SU-DHL-6 (cell line): ENCODE results near the gene NKAIN4.

Experiments used
- H2AFZ ChIP-seq: fragments of 200-600 bp; sonication (generic); 2 replicates; pipeline ENCODE4 v1.6.1; 2014; ENCODE audit warnings: low read depth, mild to moderate bottlenecking, moderate library complexity, mixed read lengths, antibody characterized with exemption, low read length; ENCODE audit not compliant: severe bottlenecking
- H3F3A ChIP-seq: fragments of 200-600 bp; shearing (Covaris generic); 2 replicates; pipeline ENCODE4 v1.6.0; 2016; ENCODE audit warnings: antibody characterized with exemption, mild to moderate bottlenecking; ENCODE audit not compliant: insufficient read depth
- H3K27ac ChIP-seq: fragments of 200-600 bp; sonication (generic); 2 replicates; pipeline ENCODE4 v1.5.1; 2016; ENCODE audit warnings: low read depth, mild to moderate bottlenecking, low read length, moderate library complexity, mixed read lengths
- H3K27me3 ChIP-seq: fragments of 200-600 bp; sonication (generic), shearing (Covaris generic); 2 replicates; pipeline ENCODE4 v1.6.0; 2014; ENCODE audit warnings: mild to moderate bottlenecking, low read length
- H3K36me3 ChIP-seq: fragments of 200-600 bp; sonication (generic); 2 replicates; pipeline ENCODE4 v1.6.1; 2014; ENCODE audit warnings: mild to moderate bottlenecking, low read length, mixed read lengths
- H3K4me2 ChIP-seq: fragments of 300-600, 200-600 bp; shearing (Covaris generic), sonication (generic); 2 replicates; pipeline ENCODE4 v1.6.0; 2014; ENCODE audit warnings: low read length, low read depth, mild to moderate bottlenecking; ENCODE audit not compliant: poor library complexity, severe bottlenecking
- H3K4me3 ChIP-seq: fragments of 200-600 bp; sonication (generic); 2 replicates; pipeline ENCODE4 v1.5.1; 2014; ENCODE audit warnings: antibody characterized with exemption, low read length, mild to moderate bottlenecking, mixed read lengths; ENCODE audit not compliant: insufficient read depth, poor library complexity, severe bottlenecking
- H3K79me2 ChIP-seq: fragments of 200-600 bp; sonication (generic); 2 replicates; pipeline ENCODE4 v1.6.1; 2014; ENCODE audit warnings: mild to moderate bottlenecking, low read length, moderate library complexity; ENCODE audit not compliant: insufficient read depth
- H3K9ac ChIP-seq: fragments of 200-600 bp; sonication (generic); 2 replicates; pipeline ENCODE4 v1.7.0; 2014; ENCODE audit warnings: mild to moderate bottlenecking, low read length
- H3K9me2 ChIP-seq: fragments of 200-600 bp; sonication (generic); replicated peaks from 2 replicates; pipeline ENCODE4 v1.6.1; 2014; ENCODE audit warnings: low read length; ENCODE audit not compliant: insufficient read depth
- H3K9me3 ChIP-seq: fragments of 200-600 bp; sonication (generic); 2 replicates; pipeline ENCODE4 v1.6.1; 2014; ENCODE audit warnings: low read length, mixed read lengths; ENCODE audit not compliant: insufficient read depth
- H4K20me1 ChIP-seq: fragments of 200-600 bp; sonication (generic); 2 replicates; pipeline ENCODE4 v1.6.1; 2014; ENCODE audit warnings: low read depth, mild to moderate bottlenecking, antibody characterized with exemption, low read length, moderate library complexity, mixed read lengths
- CTCF ChIP-seq: fragments of 200-600 bp; sonication (generic); IDR thresholded peaks from one replicate; pipeline ENCODE4 v1.5.1; 2017; ENCODE audit warnings: antibody characterized with exemption, mild to moderate bottlenecking, low read length, moderate library complexity; ENCODE audit not compliant: insufficient read depth, poor library complexity, severe bottlenecking
- EZH2phosphoT487 ChIP-seq: fragments of 200-600 bp; sonication (generic), shearing (Covaris generic); conservative IDR thresholded peaks from 2 replicates; pipeline ENCODE4 v1.6.1; 2018; ENCODE audit warnings: mild to moderate bottlenecking, antibody characterized with exemption, low read length, moderate library complexity, mixed read lengths

The NKAIN4 gene

GRCh38 chr20:63264519-63264918 is 10.3 kb upstream of the NKAIN4 start:
- H3F3A ChIP-seq: no peaks in the 10 kb centered on the region
- H3K27me3 ChIP-seq: no peaks in the 10 kb centered on the region; the same call in 1 of the 2 replicates
- H3K4me2 ChIP-seq: no peak overlapping the region
- no peaks in the 10 kb centered on the region for H3K9me2 ChIP-seq
- H3K9ac ChIP-seq: no peak overlapping the region
- no peak overlapping the region for H2AFZ ChIP-seq
- no peaks in the 10 kb centered on the region for H4K20me1 ChIP-seq
- no peak overlapping the region for H3K27ac ChIP-seq
- H3K79me2 ChIP-seq: no peaks in the 10 kb centered on the region
- no peaks in the 10 kb centered on the region for H3K9me3 ChIP-seq
- H3K36me3 ChIP-seq: no peaks in the 10 kb centered on the region
- no peak for TF ChIP-seq EZH2phosphoT487
- H3K4me3 ChIP-seq: no peak overlapping the region

- no peaks in the 10 kb centered on the region for H3K79me2 ChIP-seq
- no peak overlapping the region for H3K9ac ChIP-seq
- H3K9me3 ChIP-seq: no peaks in the 10 kb centered on the region
- TF ChIP-seq EZH2phosphoT487: no peak
- TF ChIP-seq CTCF: no peak
- no peaks in the 10 kb centered on the region for H3K36me3 ChIP-seq
- H3K27me3 ChIP-seq: no peaks in the 10 kb centered on the region; the same call in 1 of the 2 replicates
- no peak overlapping the region for H3K27ac ChIP-seq
- no peak overlapping the region for H3K4me3 ChIP-seq
- no peak overlapping the region for H3K4me2 ChIP-seq
- no peak overlapping the region for H2AFZ ChIP-seq
- no peaks in the 10 kb centered on the region for H4K20me1 ChIP-seq
- no peaks in the 10 kb centered on the region for H3K9me2 ChIP-seq
- no peaks in the 10 kb centered on the region for H3F3A ChIP-seq
Measured at GRCh38 chr20:63264000-63264399, 9.7 kb upstream of the NKAIN4 start.

GRCh38 chr20:63262836-63263235 is 8.6 kb upstream of the NKAIN4 start:
- no peak overlapping the region for H2AFZ ChIP-seq
- H3K4me2 ChIP-seq: no peak overlapping the region
- H3K27me3 ChIP-seq: no peaks in the 10 kb centered on the region; the same call in 1 of the 2 replicates
- no peaks in the 10 kb centered on the region for H3K79me2 ChIP-seq
- H3K9me3 ChIP-seq: no peaks in the 10 kb centered on the region
- H3F3A ChIP-seq: no peaks in the 10 kb centered on the region
- no peak for TF ChIP-seq EZH2phosphoT487
- no peak for TF ChIP-seq CTCF
- no peak overlapping the region for H3K4me3 ChIP-seq
- H3K9me2 ChIP-seq: no peaks in the 10 kb centered on the region
- no peaks in the 10 kb centered on the region for H3K36me3 ChIP-seq
- no peaks in the 10 kb centered on the region for H4K20me1 ChIP-seq
- H3K27ac ChIP-seq: no peak overlapping the region
- no peak overlapping the region for H3K9ac ChIP-seq

- Histone ChIP-seq H3K79me2 (no peaks in the 10 kb centered on the region), H3K36me3 (no peaks in the 10 kb centered on the region), H4K20me1 (no peaks in the 10 kb centered on the region), H3K27ac (no peak overlapping the region), H3F3A (no peaks in the 10 kb centered on the region), H3K4me3 (no peak overlapping the region), H2AFZ (no peak overlapping the region), H3K9ac (no peak overlapping the region), H3K9me3 (no peaks in the 10 kb centered on the region), H3K9me2 (no peaks in the 10 kb centered on the region), H3K27me3 (no peaks in the 10 kb centered on the region; the same call in 1 of the 2 replicates), H3K4me2 (no peak overlapping the region)
- TF ChIP-seq EZH2phosphoT487 (no peak), CTCF (no peak)
Measured at GRCh38 chr20:63261795-63262528, 7.7 kb upstream of the NKAIN4 start.
